HG02623 (cell line): Measurements from ENCODE around the gene UBD.

Experiments
- ATAC-seq: cut with Tn5 transposase; IDR thresholded peaks from one replicate; pipeline ENCODE4 v1.9.1; 2021; ENCODE audit warnings: moderate library complexity; ENCODE audit not compliant: unreplicated experiment

Gene UBD

DNA sequence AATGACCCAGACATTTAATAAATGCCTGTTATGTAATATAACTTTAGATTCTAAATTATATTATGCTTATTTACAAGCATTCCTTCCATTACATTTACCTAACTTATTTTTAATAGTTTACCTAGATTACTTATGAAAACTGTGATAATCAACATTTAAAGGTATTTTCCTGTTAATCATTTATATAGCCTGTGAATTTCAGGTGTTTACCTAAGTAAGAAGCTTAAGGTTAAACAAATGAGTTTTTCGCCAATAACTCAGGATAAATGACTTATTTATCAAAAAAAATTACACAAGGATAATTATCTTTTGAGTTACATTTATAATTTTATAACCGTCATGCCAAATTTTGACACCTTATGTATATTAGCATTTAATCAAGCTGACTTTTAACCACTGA lies 35.5 kb downstream of the UBD start:
- ATAC-seq: no peak

- ATAC-seq: no peak
Observed at GRCh38 chr6:29522227-29522626, 37.3 kb downstream of the UBD start.

- no peak for ATAC-seq
Observed at GRCh38 chr6:29521006-29521680, 38.4 kb downstream of the UBD start.

DNA sequence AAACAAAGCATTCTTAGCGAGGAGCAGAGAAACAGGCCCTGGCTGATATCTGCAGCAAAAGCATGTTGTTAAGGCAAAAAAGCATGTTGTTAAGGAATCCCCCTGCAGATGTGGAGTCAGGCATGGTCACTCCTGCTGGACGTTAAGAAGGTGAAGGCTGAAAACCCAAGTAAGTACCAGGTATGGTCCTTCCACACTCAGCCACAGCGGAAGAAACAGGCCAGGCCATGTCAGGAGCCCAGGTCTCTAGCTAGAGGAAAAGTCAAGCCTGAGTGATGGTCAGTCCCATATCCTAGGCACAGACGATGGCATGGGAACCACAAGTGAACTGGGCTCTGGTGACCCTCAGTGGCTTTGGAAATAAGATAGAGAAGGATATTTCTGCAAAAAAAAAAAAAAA lies 39.3 kb downstream of the UBD start:
- ATAC-seq: no peak

- no peak for ATAC-seq
Observed at GRCh38 chr6:29519291-29520010, 40.1 kb downstream of the UBD start.

DNA sequence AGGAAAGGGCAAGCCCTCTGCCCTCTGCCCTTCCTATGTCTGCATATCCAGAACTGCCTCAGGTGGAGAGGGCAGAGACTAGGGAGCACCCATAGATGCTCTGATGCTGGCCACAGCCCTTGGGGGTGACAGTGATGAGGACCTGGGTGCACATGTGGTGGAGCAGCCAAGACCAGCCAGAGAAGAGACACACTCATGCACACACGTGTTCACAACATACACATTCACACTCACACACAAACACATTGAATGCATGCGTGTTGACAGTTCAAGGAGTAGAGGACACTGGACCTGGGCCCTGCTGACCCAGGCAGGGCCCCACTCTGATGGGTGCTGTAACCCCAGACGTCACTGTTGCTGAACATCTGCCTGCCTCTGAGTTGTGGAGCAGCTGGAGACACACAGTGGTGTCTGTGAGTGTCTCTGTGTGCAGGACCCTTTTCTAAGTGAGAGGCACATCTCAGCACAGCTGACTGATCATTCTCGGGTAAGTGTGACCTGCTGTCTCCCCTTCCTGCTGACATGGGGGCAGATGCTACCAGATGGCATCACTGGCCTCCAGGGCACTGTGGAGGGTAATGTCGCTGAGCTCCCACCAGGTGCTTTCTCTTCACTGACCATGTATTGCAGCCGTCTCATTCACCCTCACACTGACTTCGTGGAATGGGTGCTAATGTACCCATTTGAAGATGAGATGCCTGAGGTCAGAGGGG lies 41.6 kb downstream of the UBD start:
- ATAC-seq: no peak

DNA sequence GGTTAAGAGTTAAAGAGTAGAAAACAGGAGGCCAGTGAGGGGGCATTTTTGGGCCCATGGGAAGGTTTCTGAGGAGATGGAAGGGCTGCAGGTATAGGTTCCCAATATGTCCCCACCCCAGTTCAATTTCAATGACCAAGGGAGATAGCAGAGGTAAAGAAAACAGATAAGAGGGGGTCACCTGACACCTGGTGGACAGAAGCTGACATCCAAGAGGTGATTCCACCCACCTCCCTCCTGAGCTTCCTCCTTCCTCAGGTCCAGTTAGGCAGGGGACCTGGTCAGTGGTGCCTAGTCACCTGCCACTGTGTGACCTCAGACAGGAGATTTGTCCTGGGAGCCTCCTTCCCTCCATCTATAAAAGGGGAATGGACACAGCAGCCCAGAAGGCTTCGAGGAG lies 42.3 kb downstream of the UBD start:
- ATAC-seq: no peak

GRCh38 chr6:29516108-29516507 lies 43.4 kb downstream of the UBD start:
- no peak for ATAC-seq

DNA sequence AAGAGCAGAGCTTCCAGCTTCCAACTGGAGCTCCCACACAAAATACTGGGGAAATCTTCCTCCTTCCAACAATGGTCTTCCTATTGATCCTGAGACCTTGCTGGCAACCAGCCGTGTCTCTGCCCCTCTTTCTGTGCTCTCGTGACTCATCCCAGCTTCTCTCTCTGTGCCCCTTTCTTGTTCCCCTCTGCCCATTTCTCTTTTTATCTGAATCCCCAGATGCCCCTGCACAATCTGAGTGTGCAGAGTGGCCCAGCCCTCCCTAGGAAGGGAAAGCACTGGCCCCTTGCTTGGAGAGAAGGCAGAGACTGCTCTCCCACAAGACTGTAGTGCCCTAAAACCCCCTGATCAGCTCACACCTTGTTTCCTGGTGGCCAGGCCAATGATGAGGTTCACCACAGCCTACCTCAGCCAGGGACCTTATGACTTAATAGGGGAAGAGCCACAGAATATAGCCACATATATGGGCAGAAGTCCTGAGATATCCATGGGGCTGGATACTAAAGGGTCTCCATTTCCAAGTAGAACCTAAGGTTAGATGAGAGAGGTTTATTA lies 48.7 kb downstream of the UBD start:
- no peak for ATAC-seq

GRCh38 chr6:29510202-29510601 lies 49.3 kb downstream of the UBD start:
- no peak for ATAC-seq

GRCh38 chr6:29509711-29510110 lies 49.8 kb downstream of the UBD start:
- no peak for ATAC-seq

- ATAC-seq: peak; percentile 82
Observed at GRCh38 chr6:29509239-29509638, 50.3 kb downstream of the UBD start.

GRCh38 chr6:29507319-29507718 lies 52.2 kb downstream of the UBD start:
- ATAC-seq: no peak

GRCh38 chr6:29506446-29507067 lies 53.0 kb downstream of the UBD start:
- no peak for ATAC-seq

DNA sequence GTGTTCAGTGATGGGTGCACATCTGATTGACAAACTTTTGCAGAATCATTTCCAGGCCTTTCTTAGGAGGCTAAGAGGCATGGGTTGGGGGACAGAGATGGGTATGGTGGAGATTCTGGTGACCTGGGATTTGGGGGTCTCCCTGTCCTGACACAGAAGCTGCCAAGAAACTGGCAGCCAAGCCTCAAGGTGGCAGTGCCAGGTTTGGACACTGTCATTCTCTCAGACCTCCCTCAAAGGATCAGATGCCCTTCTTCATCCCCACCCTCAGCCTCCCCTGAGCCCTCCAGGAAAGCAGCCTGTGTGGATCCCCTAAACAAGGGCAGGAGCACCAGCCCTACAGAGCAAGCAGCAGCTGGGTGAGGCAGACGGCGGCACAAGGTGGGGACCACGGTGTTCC lies 53.7 kb downstream of the UBD start:
- no peak for ATAC-seq
